Measurements from ENCODE around the gene PRRT3.
"Not testable (repeated sequence)": the region's sequence is repeated elsewhere in the genome, so short reads cannot be mapped to it uniquely, and the experiment has no call there.

Gene PRRT3

GRCh38 chr3:9947025-9947995 lies 4.9 kb downstream of the PRRT3 start:
- DNase-seq = no peak

- DNase-seq = peak; percentile 83
These were observed 5.8 kb downstream of the PRRT3 start for GRCh38 chr3:9946112-9947024.

GRCh38 chr3:9945358-9945757 lies 6.8 kb downstream of the PRRT3 start:
- DNase-seq = no peak

GRCh38 chr3:9944271-9944670 lies 7.9 kb downstream of the PRRT3 start:
- DNase-seq = no peak

GRCh38 chr3:9942934-9943690 lies 9.1 kb downstream of the PRRT3 start:
- no peak for DNase-seq

GRCh38 chr3:9942164-9942563 lies 10.0 kb downstream of the PRRT3 start:
- no peak for DNase-seq

GRCh38 chr3:9940746-9941145 lies 11.5 kb downstream of the PRRT3 start:
- no peak for DNase-seq

GRCh38 chr3:9939906-9940305 lies 12.3 kb downstream of the PRRT3 start:
- not testable (repeated sequence) for DNase-seq

GRCh38 chr3:9938966-9939365 lies 13.2 kb downstream of the PRRT3 start:
- no peak for DNase-seq

- no peak for DNase-seq
These were observed 14.5 kb downstream of the PRRT3 start for GRCh38 chr3:9937486-9938238.

GRCh38 chr3:9935966-9936510 lies 16.2 kb downstream of the PRRT3 start:
- no peak for DNase-seq

- DNase-seq = no peak
These were observed 17.2 kb downstream of the PRRT3 start for GRCh38 chr3:9934993-9935392.

GRCh38 chr3:9934235-9934621 lies 18.0 kb downstream of the PRRT3 start:
- DNase-seq = peak in 1 of 2 donors; percentile 28

- DNase-seq = peak; percentile 97 to 98
These were observed 18.5 kb downstream of the PRRT3 start, which contains the start of gene CRELD1 for GRCh38 chr3:9933561-9934234. CRELD1 (plus strand) TSS chr3:9933834; CDS start chr3:9934439, 605 bp downstream.

GRCh38 chr3:9932843-9933560 lies 19.2 kb downstream of the PRRT3 start:
- DNase-seq = peak; percentile 87 to 88

- no peak for DNase-seq
These were observed 19.7 kb downstream of the PRRT3 start for GRCh38 chr3:9932535-9932842.

GRCh38 chr3:9930804-9931418 lies 21.3 kb downstream of the PRRT3 start:
- DNase-seq = no peak

GRCh38 chr3:9928158-9928557 lies 24.1 kb downstream of the PRRT3 start:
- DNase-seq = no peak

- no peak for DNase-seq
These were observed 33.8 kb downstream of the PRRT3 start for GRCh38 chr3:9918261-9919038.

Data from activated CD4-positive, alpha-beta T cell treated with anti-CD3 and anti-CD28 coated beads for 4 hours (primary cell).